HCT116 (cell line): ENCODE results near the gene IMMP2L. TPM values are rescaled to one million over a fixed set of nuclear protein-coding genes. Genes with fewer than 3 reads are reported as not detected.

Experiments
- ATAC-seq: fragments of 200-7000 bp; cut with Tn5 transposase; 2 replicates; pipeline ENCODE4 v1.9.1; 2020; ENCODE audit warnings: mild to moderate bottlenecking, moderate library complexity
- BruUV-seq: library from RNA; stranded (reverse); fragments of 400-500 nt; replicated peaks from 2 replicates; lab custom pipeline; 2021; lab: Mats Ljungman, UMichigan
- CTCF ChIA-PET: fragments of 300-600 bp; sonication (Branson Sonifier 250); formaldehyde crosslinking; loops from one replicate; lab custom pipeline; 2021; ENCODE audit warnings: antibody characterized with exemption; lab: Charles Lee
- POLR2A ChIA-PET: fragments of 300-600, 350-600 bp; sonication (Branson Sonifier 250); formaldehyde crosslinking; loops from one replicate; lab custom pipeline; 2021; ENCODE audit warnings: antibody characterized with exemption; lab: Charles Lee
- RAD21 ChIA-PET, 2 experiments: fragments of 300-600 bp; sonication (Branson Sonifier 250); formaldehyde crosslinking; loops; one replicate each; lab custom pipeline; 2023; ENCODE audit warnings: low total read pairs in 2 of 2; ENCODE audit not compliant: uncharacterized antibody in 2 of 2, unreplicated experiment in 2 of 2, low non-redundant PET in 1 of 2; lab: Charles Lee
- DNase-seq: peaks from one replicate; pipeline ENCODE4 v3.0.0-alpha.2; 2010; ENCODE audit warnings: low read depth, low spot score
- H2AFZ ChIP-seq: fragments of 200-600 bp; shearing (Covaris generic), sonication (generic); 2 replicates; pipeline ENCODE4 v1.6.1; 2017; ENCODE audit warnings: low read depth, mixed run types, mixed read lengths, antibody characterized with exemption, low read length; ENCODE audit not compliant: poor library complexity, severe bottlenecking
- H3K27ac ChIP-seq: 2 replicates; pipeline ENCODE4 v1.5.1; 2012; ENCODE audit warnings: low read depth, low read length
- H3K27me3 ChIP-seq: fragments of 200-600 bp; sonication (generic); 2 replicates; pipeline ENCODE4 v1.6.1; 2016; ENCODE audit warnings: mixed run types, low read length, mixed read lengths; ENCODE audit not compliant: insufficient read depth
- H3K36me3 ChIP-seq, 2 experiments: fragments of 200-500 bp in 1 of 2; fragments of 200-600 bp in 1 of 2; sonication (Bioruptor generic) in 1 of 2; sonication (generic) in 1 of 2; 2 replicates each; pipeline versions ENCODE4 v1.5.1 to v1.6.1; 2014 to 2016; ENCODE audit warnings: low read length in 2 of 2, inconsistent platforms in 1 of 2, mixed read lengths in 1 of 2, mixed run types in 1 of 2; ENCODE audit not compliant: insufficient read depth in 2 of 2, control insufficient read depth in 1 of 2
- H3K4me1 ChIP-seq, 2 experiments: fragments of 200-600 bp in 1 of 2; sonication (generic) in 1 of 2; 2 replicates each; pipeline versions ENCODE4 v1.5.1 to v1.6.1; 2012 to 2017; ENCODE audit warnings: low read length in 2 of 2, inconsistent platforms in 1 of 2, mild to moderate bottlenecking in 1 of 2, mixed read lengths in 1 of 2, mixed run types in 1 of 2, moderate library complexity in 1 of 2; ENCODE audit not compliant: insufficient read depth in 2 of 2, control insufficient read depth in 1 of 2
- H3K4me2 ChIP-seq: fragments of 200-600 bp; sonication (generic); 2 replicates; pipeline ENCODE4 v1.6.1; 2017; ENCODE audit warnings: mixed run types, low read length, mixed read lengths
- H3K4me3 ChIP-seq, 2 experiments: fragments of 200-600 bp in 1 of 2; sonication (generic) in 1 of 2; replicated peaks in 1 of 2; 2 replicates each; pipeline ENCODE4 v1.5.1; 2011 to 2016; ENCODE audit warnings: low read length in 2 of 2, control low read depth in 1 of 2, low read depth in 1 of 2, mild to moderate bottlenecking in 1 of 2, mixed read lengths in 1 of 2, mixed run types in 1 of 2
- H3K79me2 ChIP-seq: fragments of 200-600 bp; sonication (generic); 2 replicates; pipeline ENCODE4 v1.6.1; 2017; ENCODE audit warnings: mild to moderate bottlenecking, mixed run types, low read length, moderate library complexity, mixed read lengths; ENCODE audit not compliant: insufficient read depth
- H3K9ac ChIP-seq: fragments of 200-600 bp; sonication (generic); 2 replicates; pipeline ENCODE4 v1.6.1; 2016; ENCODE audit warnings: low read length, mixed read lengths
- H3K9me2 ChIP-seq: fragments of 200-600 bp; sonication (generic), shearing (Covaris generic); 2 replicates; pipeline ENCODE4 v1.6.1; 2017; ENCODE audit warnings: mixed run types, mild to moderate bottlenecking, moderate library complexity; ENCODE audit not compliant: insufficient read depth
- H3K9me3 ChIP-seq, 2 experiments: fragments of 200-500 bp in 1 of 2; fragments of 200-600 bp in 1 of 2; sonication (Bioruptor generic) in 1 of 2; sonication (generic) in 1 of 2; 2 replicates each; pipeline ENCODE4 v1.6.1; 2014 to 2017; ENCODE audit warnings: low read length in 2 of 2, mixed read lengths in 2 of 2, inconsistent platforms in 1 of 2, low read depth in 1 of 2, mild to moderate bottlenecking in 1 of 2, mixed run types in 1 of 2, moderate library complexity in 1 of 2; ENCODE audit not compliant: control insufficient read depth in 1 of 2, insufficient read depth in 1 of 2
- H4K20me1 ChIP-seq: fragments of 200-600 bp; sonication (generic), shearing (Covaris generic); 2 replicates; pipeline ENCODE4 v1.6.1; 2017; ENCODE audit warnings: mixed run types, mild to moderate bottlenecking, moderate library complexity; ENCODE audit not compliant: insufficient read depth
- CEBPB ChIP-seq: IDR thresholded peaks from 2 replicates; pipeline ENCODE4 v1.6.1; 2012; ENCODE audit warnings: low read depth
- EGR1 ChIP-seq: IDR thresholded peaks from 2 replicates; pipeline ENCODE4 v1.6.1; 2012; ENCODE audit warnings: low read depth
- ELF1 ChIP-seq: IDR thresholded peaks from 2 replicates; pipeline ENCODE4 v1.6.1; 2012; ENCODE audit warnings: low read depth, borderline replicate concordance
- MAX ChIP-seq: IDR thresholded peaks from 2 replicates; pipeline ENCODE4 v1.6.1; 2012
- POLR2AphosphoS5 ChIP-seq: IDR thresholded peaks from 2 replicates; pipeline ENCODE4 v1.6.1; 2011; ENCODE audit warnings: mild to moderate bottlenecking, low read depth, low read length, moderate library complexity
- YY1 ChIP-seq: IDR thresholded peaks from 2 replicates; pipeline ENCODE4 v1.6.1; 2011; ENCODE audit warnings: low read length, low read depth, moderate library complexity, mild to moderate bottlenecking; ENCODE audit not compliant: insufficient replicate concordance; ENCODE audit errors: extremely low read depth
- ZBTB33 ChIP-seq: IDR thresholded peaks from 2 replicates; pipeline ENCODE4 v1.6.1; 2011; ENCODE audit warnings: mild to moderate bottlenecking, low read length, moderate library complexity; ENCODE audit not compliant: insufficient replicate concordance; ENCODE audit errors: extremely low read depth
- ZNF274 ChIP-seq: fragments of 200-500 bp; sonication (Bioruptor generic); IDR thresholded peaks from 2 replicates; pipeline ENCODE4 v1.6.1; 2014; ENCODE audit warnings: mild to moderate bottlenecking, low read depth, low read length, inconsistent platforms
- intact Hi-C: fragments of 100-400 bp; cut with micrococcal nuclease; formaldehyde crosslinking; loops from 2 replicates; pipeline ENCODE4 v1.10.0; 2022
- total RNA-seq: library from RNA; stranded (reverse); gene quantifications from one replicate; pipeline ENCODE4 v1.2.1, GENCODE V29; 2021; ENCODE audit not compliant: unreplicated experiment

The IMMP2L gene
- total RNA-seq, 1 experiment from 2014 or later: 21.1 TPM

DNA sequence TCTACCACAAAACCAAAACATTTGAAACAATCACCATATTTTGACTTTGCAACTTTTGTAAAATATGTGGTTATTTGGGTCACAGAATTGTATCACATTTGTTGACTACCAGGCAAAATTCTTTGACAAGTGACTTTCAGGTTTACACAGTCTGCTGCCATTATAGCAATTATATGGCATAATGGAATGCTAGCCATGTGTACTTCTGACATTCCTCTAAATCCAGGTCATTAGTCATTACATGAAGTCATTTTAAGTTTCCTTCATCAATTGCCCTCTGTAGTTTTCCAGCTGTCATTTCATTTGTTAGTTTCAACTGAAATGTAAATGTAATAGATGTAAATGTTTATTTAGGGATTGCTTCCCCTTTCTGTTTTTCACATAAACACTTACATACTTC, 137.5 kb downstream of the IMMP2L start:
- Histone ChIP-seq H3K4me1 (peaks cover 0 to 6% of the 10 kb centered on the region in 2 experiments; a peak in 1 of 4 replicates), H3K9me2 (no peaks in the 10 kb centered on the region), H3K9ac (no peak overlapping the region), H3K4me3 (no peak overlapping the region), H3K27me3 (no peaks in the 10 kb centered on the region), H3K36me3 (no peaks in the 10 kb centered on the region), H3K79me2 (no peaks in the 10 kb centered on the region), H3K4me2 (peak overlapping the region; percentile 10; the same call in 1 of the 2 replicates), H4K20me1 (no peaks in the 10 kb centered on the region; the same call in 1 of the 2 replicates), H3K9me3 (no peaks in the 10 kb centered on the region), H3K27ac (no peak overlapping the region), H2AFZ (no peak overlapping the region)
- ChIA-PET POLR2A (no interaction called here), CTCF (no interaction called here), RAD21 (no interaction called here)
- ATAC-seq: 0 out of 2 replicates have a peak, but pooled peaks have one; percentile 42
- no peak for TF ChIP-seq ZNF274
- no peak for TF ChIP-seq MAX
- TF ChIP-seq CEBPB: no peak
- no peak for TF ChIP-seq ELF1
- TF ChIP-seq ZBTB33: no peak
- TF ChIP-seq POLR2AphosphoS5: no peak
- TF ChIP-seq YY1: no peak
- TF ChIP-seq EGR1: no peak
- no TSS peak for BruUV-seq
- intact Hi-C loops: no loop called here
- no peak for DNase-seq
